GM11168 (cell line): ENCODE measurements around the gene DNM3.

Experiments
- in situ Hi-C: fragments of 300-500 bp; cut with MboI; formaldehyde crosslinking; loops from one replicate; pipeline ENCODE4 v1.12.0; 2022; ENCODE audit warnings: low sequenced_read_pairs; ENCODE audit not compliant: unreplicated experiment

Gene DNM3

GRCh38 chr1:171963762-171964161 is 122.5 kb downstream of the DNM3 start:
- in situ Hi-C loops = no loop called here

DNA sequence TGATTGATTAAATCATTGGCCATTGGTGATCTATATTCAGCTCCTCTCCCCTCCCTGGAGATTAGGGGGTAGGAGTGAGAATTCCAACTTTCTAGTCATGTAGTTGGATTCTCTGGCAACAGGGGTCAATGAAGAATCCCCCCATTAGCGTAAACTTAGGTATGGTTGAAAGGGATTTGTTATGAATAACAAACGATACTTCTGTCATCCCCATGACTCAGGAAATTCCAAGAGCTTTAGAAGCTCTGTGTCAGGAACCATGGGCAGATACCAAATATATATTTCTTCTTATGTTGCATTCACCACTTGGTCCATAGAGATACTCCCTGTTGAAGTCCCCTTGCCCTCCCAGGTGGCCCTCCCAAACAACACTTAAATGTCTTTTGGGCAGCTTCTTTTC is 124.5 kb downstream of the DNM3 start:
- in situ Hi-C loops = no loop called here

- in situ Hi-C loops = no loop called here
Observed at GRCh38 chr1:171966426-171967220, 125.3 kb downstream of the DNM3 start.

DNA sequence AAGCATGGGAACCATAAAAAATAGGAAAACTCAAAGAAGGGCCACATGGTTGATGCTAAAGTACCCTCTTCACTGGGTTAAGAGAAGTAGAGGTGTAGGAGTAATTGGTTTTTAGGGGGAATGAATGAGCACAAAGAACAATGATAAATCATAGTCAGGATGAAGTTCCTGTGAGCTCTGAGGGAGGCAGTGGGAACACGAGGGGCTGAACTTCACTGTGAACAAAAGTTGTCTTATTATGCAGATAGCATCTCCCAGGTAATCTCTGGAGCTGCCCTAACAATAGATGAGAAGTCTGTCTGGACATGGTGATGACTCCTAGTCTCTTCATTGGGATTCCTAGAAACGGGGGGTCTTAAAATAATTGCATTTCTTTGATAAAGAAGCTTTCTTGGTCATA is 127.9 kb downstream of the DNM3 start:
- in situ Hi-C loops = no loop called here

DNA sequence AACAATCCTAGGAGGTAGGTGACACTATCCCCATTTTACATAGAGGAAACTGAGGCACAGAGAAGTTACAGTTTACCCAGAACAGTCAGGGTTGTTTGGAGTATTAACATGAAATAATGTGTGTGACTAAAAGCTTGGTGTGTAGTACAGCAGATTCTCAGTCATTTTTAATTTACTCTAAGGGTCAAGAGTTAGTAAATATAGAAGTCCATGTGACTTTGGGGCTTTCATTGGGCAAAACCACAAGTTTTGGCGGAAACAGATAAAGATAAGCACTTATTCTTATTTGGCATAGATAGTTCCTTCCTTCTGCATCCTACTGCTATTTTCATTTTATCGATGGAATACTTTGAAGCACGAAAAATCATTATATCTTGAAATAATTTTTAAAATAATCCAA is 128.5 kb downstream of the DNM3 start:
- in situ Hi-C loops = no loop called here

- in situ Hi-C loops = no loop called here
Observed at GRCh38 chr1:171972846-171973245, 131.5 kb downstream of the DNM3 start.

- in situ Hi-C loops = no loop called here
Observed at GRCh38 chr1:171973421-171973820, 132.1 kb downstream of the DNM3 start.

GRCh38 chr1:171981303-171981702 is 140.0 kb downstream of the DNM3 start:
- in situ Hi-C loops = loop anchor here (10.0 to 25.0 kb wide), 2 partner anchors 177 to 344 kb away; no protein-coding TSS in a partner anchor

- in situ Hi-C loops = loop anchor here (10.0 to 25.0 kb wide), 2 partner anchors 179 to 346 kb away; no protein-coding TSS in a partner anchor
Observed at GRCh38 chr1:171983584-171983983, 142.3 kb downstream of the DNM3 start.

DNA sequence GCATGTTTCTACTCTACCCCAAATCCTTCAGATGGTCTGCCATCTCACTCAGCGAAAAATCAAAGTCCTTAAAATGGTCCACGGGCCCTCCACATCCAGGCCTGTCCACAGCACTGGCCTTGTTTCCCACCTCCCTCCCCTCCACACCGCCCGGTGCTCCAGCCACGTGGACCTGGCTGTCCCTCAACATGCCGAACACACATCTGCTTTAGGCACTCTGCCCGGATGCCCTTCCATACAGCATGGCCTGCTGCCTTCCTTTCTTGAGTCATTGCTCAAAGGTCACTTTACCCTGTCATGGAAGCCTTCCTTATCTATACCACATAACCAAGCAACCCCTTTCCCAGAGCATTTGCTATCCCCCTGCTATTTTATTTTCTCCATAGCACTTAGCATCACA is 143.0 kb downstream of the DNM3 start:
- in situ Hi-C loops = loop anchor here (10.0 to 25.0 kb wide), 2 partner anchors 179 to 347 kb away; no protein-coding TSS in a partner anchor

GRCh38 chr1:171984850-171985485 is 143.7 kb downstream of the DNM3 start:
- in situ Hi-C loops = loop anchor here (10.0 to 25.0 kb wide), 2 partner anchors 180 to 348 kb away; no protein-coding TSS in a partner anchor

- in situ Hi-C loops = loop anchor here (10.0 to 25.0 kb wide), 2 partner anchors 181 to 348 kb away; no protein-coding TSS in a partner anchor
Observed at GRCh38 chr1:171985639-171986038, 144.3 kb downstream of the DNM3 start.

- in situ Hi-C loops = loop anchor here (10.0 to 25.0 kb wide), 2 partner anchors 184 to 351 kb away; no protein-coding TSS in a partner anchor
Observed at GRCh38 chr1:171988243-171988885, 147.1 kb downstream of the DNM3 start.

GRCh38 chr1:171990371-171990770 is 149.1 kb downstream of the DNM3 start:
- in situ Hi-C loops = loop anchor here (25.0 kb wide), 1 partner anchor 353 kb away; no protein-coding TSS in a partner anchor

- in situ Hi-C loops = loop anchor here (25.0 kb wide), 1 partner anchor 357 kb away; no protein-coding TSS in a partner anchor
Observed at GRCh38 chr1:171994293-171994692, 153.0 kb downstream of the DNM3 start.

GRCh38 chr1:171995573-171995972 is 154.3 kb downstream of the DNM3 start:
- in situ Hi-C loops = loop anchor here (25.0 kb wide), 1 partner anchor 358 kb away; no protein-coding TSS in a partner anchor

GRCh38 chr1:171997936-171998335 is 156.6 kb downstream of the DNM3 start:
- in situ Hi-C loops = loop anchor here (25.0 kb wide), 1 partner anchor 361 kb away; no protein-coding TSS in a partner anchor

DNA sequence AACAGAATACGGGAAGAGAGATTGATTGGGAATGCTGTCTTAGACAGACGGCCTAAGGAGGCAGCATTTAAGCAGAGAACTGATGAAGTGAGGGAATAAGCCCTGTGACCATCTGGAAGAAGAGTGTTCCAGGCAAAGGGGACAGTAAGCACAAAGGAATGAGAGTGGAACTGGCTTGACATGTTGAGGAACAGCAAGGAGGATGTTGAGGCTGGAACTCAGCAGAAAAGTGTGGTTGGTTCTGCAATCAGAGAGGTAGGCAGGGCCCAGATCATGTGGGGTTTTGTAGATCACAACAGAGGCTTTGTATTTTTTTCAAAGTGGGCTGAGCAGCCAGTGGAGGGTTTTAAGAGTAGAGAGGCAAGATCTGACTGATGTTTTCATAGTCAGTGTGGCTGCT is 157.4 kb downstream of the DNM3 start:
- in situ Hi-C loops = loop anchor here (25.0 kb wide), 1 partner anchor 361 kb away; no protein-coding TSS in a partner anchor

DNA sequence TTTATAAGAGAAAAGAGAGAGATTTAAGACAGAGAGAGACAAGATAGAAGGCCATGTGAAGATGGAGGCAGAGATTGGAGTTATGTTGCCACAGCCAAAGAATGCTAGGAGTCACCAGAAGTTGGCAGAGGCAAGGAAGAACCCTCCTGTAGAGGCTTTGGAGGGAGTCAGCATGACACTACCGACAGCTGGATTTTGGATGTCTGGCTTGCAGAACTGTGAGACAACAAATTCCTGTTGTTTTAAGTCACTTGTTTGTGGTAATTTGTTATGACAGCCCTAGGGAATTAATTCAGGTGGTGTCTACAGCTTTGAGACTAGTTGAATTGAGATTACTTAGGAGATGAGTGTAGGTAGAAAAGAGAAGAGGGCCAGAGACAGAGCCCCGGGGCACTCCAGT is 158.5 kb downstream of the DNM3 start:
- in situ Hi-C loops = loop anchor here (25.0 kb wide), 1 partner anchor 362 kb away; no protein-coding TSS in a partner anchor

GRCh38 chr1:172001288-172001687 is 160.0 kb downstream of the DNM3 start:
- in situ Hi-C loops = no loop called here
